Mesenchymal stem cell (in vitro differentiated cells and primary cell): Measurements from ENCODE around the gene MAU2.

Experiments used
- DNase-seq: peaks from one replicate; pipeline ENCODE4 v3.0.0-alpha.2; 2013
- H2AFZ ChIP-seq: one replicate; pipeline ENCODE4 v1.6.1; 2013; ENCODE audit warnings: low read depth, mild to moderate bottlenecking, control low read depth, inconsistent platforms, low read length, moderate library complexity
- H2AK5ac ChIP-seq: 2 replicates; pipeline ENCODE4 v1.6.1; 2013; ENCODE audit warnings: low read length, moderate library complexity, mild to moderate bottlenecking, inconsistent platforms; ENCODE audit not compliant: severe bottlenecking
- H2BK120ac ChIP-seq: one replicate; pipeline ENCODE4 v1.6.1; 2013; ENCODE audit warnings: low read depth, mild to moderate bottlenecking, inconsistent platforms, low read length, moderate library complexity
- H2BK12ac ChIP-seq, 2 experiments: one replicate each; pipeline ENCODE4 v1.6.1; 2013; ENCODE audit warnings: inconsistent platforms in 2 of 2, low read length in 2 of 2, mild to moderate bottlenecking in 2 of 2, moderate library complexity in 2 of 2, control low read depth in 1 of 2
- H2BK15ac ChIP-seq: one replicate; pipeline ENCODE4 v1.6.1; 2013; ENCODE audit warnings: mild to moderate bottlenecking, low read depth, inconsistent platforms; ENCODE audit not compliant: poor library complexity, severe bottlenecking
- H2BK5ac ChIP-seq: 2 replicates; pipeline ENCODE4 v1.6.1; 2013; ENCODE audit warnings: low read depth, mild to moderate bottlenecking, low read length, control low read depth, inconsistent platforms; ENCODE audit not compliant: poor library complexity, severe bottlenecking
- H3K14ac ChIP-seq, 2 experiments: one replicate each; pipeline ENCODE4 v1.6.1; 2013; ENCODE audit warnings: inconsistent platforms in 2 of 2, low read length in 2 of 2, control low read depth in 1 of 2, mild to moderate bottlenecking in 1 of 2, moderate library complexity in 1 of 2
- H3K18ac ChIP-seq, 2 experiments: one replicate each; pipeline ENCODE4 v1.6.1; 2013; ENCODE audit warnings: inconsistent platforms in 2 of 2, low read length in 2 of 2, control low read depth in 1 of 2, low read depth in 1 of 2, mild to moderate bottlenecking in 1 of 2
- H3K23ac ChIP-seq, 2 experiments: one replicate each; pipeline ENCODE4 v1.6.1; 2013; ENCODE audit warnings: inconsistent platforms in 2 of 2, low read length in 2 of 2, mild to moderate bottlenecking in 2 of 2, moderate library complexity in 2 of 2, control low read depth in 1 of 2
- H3K27ac ChIP-seq: 2 replicates; pipeline ENCODE4 v1.5.1; 2013; ENCODE audit warnings: mild to moderate bottlenecking, moderate library complexity, low read length, control low read depth, inconsistent platforms; ENCODE audit not compliant: poor library complexity, severe bottlenecking
- H3K27me3 ChIP-seq, 2 experiments: 2 replicates each; pipeline versions ENCODE4 v1.6.1 to v1.7.0; 2013; ENCODE audit warnings: low read length in 2 of 2, mild to moderate bottlenecking in 2 of 2, moderate library complexity in 2 of 2, control low read depth in 1 of 2, inconsistent platforms in 1 of 2; ENCODE audit not compliant: control insufficient read depth in 1 of 2, insufficient read depth in 1 of 2
- H3K36me3 ChIP-seq, 2 experiments: 2 replicates each; pipeline versions ENCODE4 v1.6.1 to v1.7.0; 2013; ENCODE audit warnings: low read length in 2 of 2, control low read depth in 1 of 2, inconsistent platforms in 1 of 2, low read depth in 1 of 2, mild to moderate bottlenecking in 1 of 2; ENCODE audit not compliant: insufficient read depth in 2 of 2, control insufficient read depth in 1 of 2
- H3K4ac ChIP-seq, 2 experiments: one replicate each; pipeline ENCODE4 v1.6.1; 2013; ENCODE audit warnings: inconsistent platforms in 2 of 2, low read length in 2 of 2, mild to moderate bottlenecking in 2 of 2, moderate library complexity in 2 of 2, control low read depth in 1 of 2, low read depth in 1 of 2
- H3K4me1 ChIP-seq: 2 replicates; pipeline ENCODE4 v1.6.1; 2013; ENCODE audit warnings: low read depth, low read length, control low read depth; ENCODE audit not compliant: control insufficient read depth, insufficient read depth
- H3K4me2 ChIP-seq: 2 replicates; pipeline ENCODE4 v1.6.1; 2013; ENCODE audit warnings: low read length, mild to moderate bottlenecking, inconsistent platforms; ENCODE audit not compliant: poor library complexity, severe bottlenecking
- H3K4me3 ChIP-seq, 2 experiments: 2 replicates each; pipeline versions ENCODE4 v1.5.1 to v1.7.0; 2013; ENCODE audit warnings: low read length in 2 of 2, mild to moderate bottlenecking in 2 of 2, control low read depth in 1 of 2, low read depth in 1 of 2; ENCODE audit not compliant: insufficient read depth in 1 of 2
- H3K79me1 ChIP-seq: replicated peaks from 2 replicates; pipeline ENCODE4 v1.6.1; 2013; ENCODE audit warnings: mild to moderate bottlenecking, control low read depth, low read length, inconsistent platforms; ENCODE audit not compliant: poor library complexity, severe bottlenecking
- H3K9ac ChIP-seq: 2 replicates; pipeline ENCODE4 v1.7.0; 2013; ENCODE audit warnings: mild to moderate bottlenecking, low read length, moderate library complexity
- H3K9me3 ChIP-seq: 2 replicates; pipeline ENCODE4 v1.7.0; 2013; ENCODE audit warnings: mild to moderate bottlenecking, low read length; ENCODE audit not compliant: control insufficient read depth
- H4K8ac ChIP-seq: one replicate; pipeline ENCODE4 v1.6.1; 2013; ENCODE audit warnings: inconsistent platforms, mild to moderate bottlenecking, low read length, moderate library complexity
- H4K91ac ChIP-seq: one replicate; pipeline ENCODE4 v1.6.1; 2013; ENCODE audit warnings: mild to moderate bottlenecking, low read length, inconsistent platforms
- WGBS: methylation state at CpG from one replicate; pipeline ENCODE4 v1.1.7; 2013; ENCODE audit warnings: mixed read lengths; 5-methylcytosine and 5-hydroxymethylcytosine counted together

The MAU2 gene

GRCh38 chr19:19406878-19407632 lies 86.4 kb downstream of the MAU2 start:
- Histone ChIP-seq H3K4ac (peak overlapping the region in 1 of 2 experiments; percentile 6), H3K4me3 (peak overlapping the region; percentile 90 to 91), H3K9ac (peak overlapping the region; percentile 90), H2BK120ac (no peak overlapping the region), H3K36me3 (peaks cover 0 to 4% of the 10 kb centered on the region in 2 experiments), H3K18ac (peak overlapping the region; percentile 30 to 69), H3K4me2 (peak overlapping the region; percentile 95), H2BK12ac (peak overlapping the region in 1 of 2 experiments; percentile 80), H3K27ac (peak overlapping the region; percentile 45), H2BK5ac (no peak overlapping the region), H4K91ac (no peak overlapping the region), H3K23ac (peak overlapping the region in 1 of 2 experiments; percentile 78), H3K79me1 (peaks cover 6% of the 10 kb centered on the region), H3K14ac (peak overlapping the region in 1 of 2 experiments; percentile 92), H3K9me3 (no peaks in the 10 kb centered on the region), H3K27me3 (no peaks in the 10 kb centered on the region), H2BK15ac (no peak overlapping the region), H4K8ac (no peak overlapping the region), H2AK5ac (no peak overlapping the region), H3K4me1 (peaks cover 21% of the 10 kb centered on the region), H2AFZ (no peak overlapping the region)
- 44% methylated on average over 11 of the region's 12 CpGs for WGBS
- peak; percentile 78 for DNase-seq

DNA sequence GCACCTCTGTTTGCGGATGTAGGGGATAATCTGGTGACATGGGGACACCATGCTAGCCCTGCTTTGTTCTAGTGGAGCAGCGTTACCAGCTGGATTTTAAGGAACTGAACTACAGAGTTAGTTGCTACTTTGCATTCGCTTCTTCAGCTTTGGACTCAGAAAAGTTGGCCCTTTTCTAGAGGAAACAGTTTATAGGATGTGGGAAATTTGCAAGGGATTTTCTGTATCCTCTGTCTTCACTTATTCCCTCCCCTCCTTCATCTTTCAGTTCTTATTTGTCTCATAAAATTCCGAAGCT lies 87.0 kb downstream of the MAU2 start:
- no peak overlapping the region for H3K27ac ChIP-seq
- H3K14ac ChIP-seq, result no peak overlapping the region
- H3K9ac ChIP-seq, result peak overlapping the region; percentile 90
- H3K4me2 ChIP-seq, result no peak overlapping the region
- no peak overlapping the region for H4K91ac ChIP-seq
- no peaks in the 10 kb centered on the region for H3K27me3 ChIP-seq
- no peak overlapping the region for H3K23ac ChIP-seq
- WGBS, result 92% methylated on average over 4 of the region's 4 CpGs
- no peak overlapping the region for H2BK12ac ChIP-seq
- H3K4ac ChIP-seq, result no peak overlapping the region
- no peak overlapping the region for H2BK120ac ChIP-seq
- H4K8ac ChIP-seq, result no peak overlapping the region
- no peak for DNase-seq
- H2AFZ ChIP-seq, result no peak overlapping the region
- no peak overlapping the region for H2BK15ac ChIP-seq
- no peak overlapping the region for H3K18ac ChIP-seq
- H3K9me3 ChIP-seq, result no peaks in the 10 kb centered on the region
- H2BK5ac ChIP-seq, result no peak overlapping the region
- peaks cover 5% of the 10 kb centered on the region for H3K79me1 ChIP-seq
- H2AK5ac ChIP-seq, result no peak overlapping the region
- peak overlapping the region in 1 of 2 experiments; percentile 91 for H3K4me3 ChIP-seq
- H3K4me1 ChIP-seq, result peaks cover 21% of the 10 kb centered on the region
- peaks cover 0 to 4% of the 10 kb centered on the region in 2 experiments for H3K36me3 ChIP-seq
